Kidney (tissue), 22 donors: Measurements from ENCODE around the gene ACVR1. TPM values are rescaled to one million over a fixed set of nuclear protein-coding genes. Genes with fewer than 3 reads are reported as not detected.

ENCODE experiments used
- DNase-seq, 5 donors: peaks; one replicate each; pipeline ENCODE4 v3.0.0-alpha.2; 2013 to 2020
- FAIRE-seq: peaks from 2 replicates; lab custom pipeline; 2012; peaks lifted over from hg19 to GRCh38; lab: Jason Lieb, UNC
- H3K27ac ChIP-seq, 2 donors: one replicate each; pipeline ENCODE4 v1.7.0; 2013; ENCODE audit warnings: low read depth in 2 of 2, low read length in 2 of 2, inconsistent platforms in 1 of 2
- H3K27me3 ChIP-seq: one replicate; pipeline ENCODE4 v1.7.1; 2013; ENCODE audit warnings: low read length, inconsistent platforms; ENCODE audit not compliant: control insufficient read depth, insufficient read depth
- H3K36me3 ChIP-seq, 3 donors: one replicate each; pipeline versions ENCODE4 v1.7.0 to v1.7.1; 2013; ENCODE audit warnings: low read length in 3 of 3, control low read depth in 1 of 3, inconsistent platforms in 1 of 3; ENCODE audit not compliant: insufficient read depth in 3 of 3, control insufficient read depth in 2 of 3
- H3K4me1 ChIP-seq, 3 donors: one replicate each; pipeline versions ENCODE4 v1.7.0 to v1.7.1; 2013; ENCODE audit warnings: low read length in 3 of 3, inconsistent platforms in 1 of 3, low read depth in 1 of 3; ENCODE audit not compliant: control insufficient read depth in 2 of 3, insufficient read depth in 2 of 3
- H3K4me3 ChIP-seq, 3 donors: one replicate each; pipeline versions ENCODE4 v1.7.0 to v1.8.1; 2013; ENCODE audit warnings: low read length in 3 of 3, control low read depth in 1 of 3, inconsistent platforms in 1 of 3
- H3K9ac ChIP-seq, 3 donors: one replicate each; pipeline versions ENCODE4 v1.7.0 to v1.7.1; 2013; ENCODE audit warnings: low read length in 3 of 3, control low read depth in 1 of 3, inconsistent platforms in 1 of 3
- H3K9me3 ChIP-seq, 3 donors: one replicate each; pipeline versions ENCODE4 v1.7.0 to v1.7.1; 2013; ENCODE audit warnings: low read length in 3 of 3, control low read depth in 1 of 3, inconsistent platforms in 1 of 3; ENCODE audit not compliant: control insufficient read depth in 2 of 3, insufficient read depth in 1 of 3
- intact Hi-C: fragments of 100-400 bp; cut with DNase I; formaldehyde crosslinking; loops from one replicate; pipeline ENCODE4 v1.11.1; 2022
- long read RNA-seq, 10 donors: library from polyadenylated mRNA in 1 of 10; unstranded in 1 of 10; transcript quantifications; one replicate each; pipeline ENCODE4 v2.0.0 and lab custom pipeline, GENCODE V29; 2021 to 2026
- polyA plus RNA-seq: library from polyadenylated mRNA; stranded (reverse); fragments of 350-450 nt; fragmentation: Illumina TruSeq; extraction: RNeasy Lipid Tissue Mini Kit (QIAGEN cat#74804); gene quantifications from one replicate; pipeline ENCODE4 v1.2.3, GENCODE V29; 2014; ENCODE audit warnings: low read depth, low replicate concordance; ENCODE audit not compliant: insufficient read depth
- total RNA-seq: library from RNA; stranded (reverse); fragmentation: NEBNext Ultra II Directional; extraction: Animal tissue kit (Norgen Biotek cat#: 25700); gene quantifications from one replicate; pipeline ENCODE4 v1.2.1, GENCODE V29; 2021
- TF ChIP-seq, protein P1 (sequence below): IDR thresholded peaks from 3 replicates; pipeline ENCODE4 v1.5.1; 2012; ENCODE audit warnings: mild to moderate bottlenecking, moderate library complexity, borderline replicate concordance; ENCODE audit not compliant: insufficient read depth; ENCODE audit errors: extremely low read depth
- donor health status: control.
- donor health status: control.
- donor health status: control.
- donor health status: control.
- donor health status: control.
- donor health status: DM: yes; HTN: yes; CAD: no.
- donor health status: Normal renal cell carcinoma (clear cell type).

Gene ACVR1
- total RNA-seq (38.3 TPM), polyA plus RNA-seq (16.3 TPM)
- long read RNA-seq, donor 1, partial matches to known transcripts: 0 of 3 reads
- long read RNA-seq, donor 1, other reads (novel, unspliced or antisense): 0 of 3 reads
- long read RNA-seq, donor 2, partial matches to known transcripts: 0 of 2 reads
- long read RNA-seq, donor 2, other reads (novel, unspliced or antisense): 0 of 2 reads
- long read RNA-seq, donor 3, partial matches to known transcripts: 0 of 3 reads
- long read RNA-seq, donor 3, other reads (novel, unspliced or antisense): 0 of 3 reads
- long read RNA-seq, donor 4, partial matches to known transcripts: 0 of 2 reads
- long read RNA-seq, donor 4, other reads (novel, unspliced or antisense): 0 of 2 reads
- long read RNA-seq, donor 5: 0 reads
- long read RNA-seq, donor 6: 0 reads
- long read RNA-seq, donor 7, transcript ACVR1-207 (11 exons, 2,861 nt): major isoform, 16 of 49 reads
- long read RNA-seq, donor 7, partial matches to known transcripts: 11 of 49 reads
- long read RNA-seq, donor 7, other reads (novel, unspliced or antisense): 22 of 49 reads
- long read RNA-seq, donor 8, partial matches to known transcripts: 0 of 1 reads
- long read RNA-seq, donor 8, other reads (novel, unspliced or antisense): 0 of 1 reads
- long read RNA-seq, donor 9, partial matches to known transcripts: 0 of 3 reads
- long read RNA-seq, donor 9, other reads (novel, unspliced or antisense): 0 of 3 reads
- long read RNA-seq, donor 10, partial matches to known transcripts: 0 of 2 reads
- long read RNA-seq, donor 10, other reads (novel, unspliced or antisense): 0 of 2 reads

DNA sequence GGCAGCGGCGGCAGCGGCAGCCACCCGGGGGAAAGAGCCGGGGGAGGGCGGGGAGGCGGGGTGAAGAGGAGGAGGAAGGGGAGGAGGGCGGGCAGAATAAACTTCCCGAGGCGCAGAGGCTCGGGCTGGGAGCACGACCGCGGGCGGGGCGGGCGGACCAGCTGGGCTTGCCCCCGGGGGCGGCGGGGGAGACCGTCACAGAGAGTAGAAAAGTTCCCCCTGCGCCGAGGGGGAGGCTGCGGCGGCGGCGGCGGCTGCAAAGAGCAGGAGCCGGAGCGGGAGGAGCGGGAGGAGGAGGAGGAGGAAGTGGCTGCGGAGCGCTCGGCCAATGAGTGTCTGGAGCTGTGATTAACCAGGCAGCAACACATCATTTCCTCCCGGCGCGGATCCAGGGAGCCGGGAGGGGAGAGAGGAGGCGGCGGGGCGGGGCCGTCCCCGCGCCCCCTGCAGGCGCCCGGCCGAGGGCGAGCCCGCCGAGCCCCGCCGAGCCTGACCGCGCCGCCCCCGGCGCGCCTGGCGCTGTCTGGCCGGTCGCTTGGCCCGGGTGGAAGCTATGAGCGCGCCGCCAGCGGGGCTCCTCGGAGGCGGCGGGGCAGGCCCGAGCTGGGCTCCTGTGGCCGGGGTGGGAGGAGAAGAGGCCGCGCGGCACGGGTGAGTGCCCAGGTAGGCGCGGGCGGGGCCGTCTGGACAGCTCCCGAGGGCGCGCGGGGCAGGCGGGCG, at the start of gene ACVR1:
Gene ACVR1, minus strand, starts transcription at position 265 of the 720 bp plus-strand sequence. CDS start 76,837 bp downstream, outside the sequence.
- Histone ChIP-seq H3K36me3 (no peaks in the 10 kb centered on the region), H3K4me3 (peak within 1 kb of the TSS; percentile 81 to 90 (median 89)), H3K4me1 (peaks cover 0 to 24% (median 12%) of the 10 kb centered on the region in 3 donors), H3K27me3 (no peaks in the 10 kb centered on the region), H3K9ac (peak within 1 kb of the TSS; percentile 44 to 88 (median 74)), H3K9me3 (no peaks in the 10 kb centered on the region), H3K27ac (peak within 1 kb of the TSS; percentile 87 to 94)
- intact Hi-C loops: no loop called here
- TF ChIP-seq, protein P1, sequence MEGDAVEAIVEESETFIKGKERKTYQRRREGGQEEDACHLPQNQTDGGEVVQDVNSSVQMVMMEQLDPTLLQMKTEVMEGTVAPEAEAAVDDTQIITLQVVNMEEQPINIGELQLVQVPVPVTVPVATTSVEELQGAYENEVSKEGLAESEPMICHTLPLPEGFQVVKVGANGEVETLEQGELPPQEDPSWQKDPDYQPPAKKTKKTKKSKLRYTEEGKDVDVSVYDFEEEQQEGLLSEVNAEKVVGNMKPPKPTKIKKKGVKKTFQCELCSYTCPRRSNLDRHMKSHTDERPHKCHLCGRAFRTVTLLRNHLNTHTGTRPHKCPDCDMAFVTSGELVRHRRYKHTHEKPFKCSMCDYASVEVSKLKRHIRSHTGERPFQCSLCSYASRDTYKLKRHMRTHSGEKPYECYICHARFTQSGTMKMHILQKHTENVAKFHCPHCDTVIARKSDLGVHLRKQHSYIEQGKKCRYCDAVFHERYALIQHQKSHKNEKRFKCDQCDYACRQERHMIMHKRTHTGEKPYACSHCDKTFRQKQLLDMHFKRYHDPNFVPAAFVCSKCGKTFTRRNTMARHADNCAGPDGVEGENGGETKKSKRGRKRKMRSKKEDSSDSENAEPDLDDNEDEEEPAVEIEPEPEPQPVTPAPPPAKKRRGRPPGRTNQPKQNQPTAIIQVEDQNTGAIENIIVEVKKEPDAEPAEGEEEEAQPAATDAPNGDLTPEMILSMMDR: peak; percentile 13
- FAIRE-seq (no peak), DNase-seq (peak; percentile 97 to 99 (median 98))

DNA sequence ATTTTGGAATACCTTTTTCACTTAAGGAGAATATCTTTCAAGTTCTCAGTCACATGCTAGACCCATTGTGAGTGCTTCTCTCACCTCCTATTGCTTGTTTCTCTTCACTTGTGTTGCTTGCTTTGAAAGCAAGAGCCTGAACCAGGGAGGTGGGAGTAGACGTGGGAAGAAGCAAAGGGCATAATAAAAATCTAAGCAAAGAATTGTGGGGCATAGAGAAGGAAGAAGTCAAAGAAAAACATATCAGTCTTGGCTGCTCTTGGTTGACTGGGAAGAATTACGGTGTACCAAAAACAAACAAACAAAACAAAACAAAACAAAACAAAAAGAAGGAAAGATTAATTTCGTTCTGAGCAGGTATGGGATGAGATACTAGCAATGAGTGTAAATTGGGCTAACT, 48.9 kb upstream of the ACVR1 start:
- H3K36me3 ChIP-seq: no peaks in the 10 kb centered on the region
- no peak overlapping the region for H3K4me3 ChIP-seq
- no peaks in the 10 kb centered on the region for H3K4me1 ChIP-seq
- DNase-seq (peak in 2 of 5 donors; percentile 9 to 11), FAIRE-seq (no peak)
- TF ChIP-seq, protein P1: no peak
- intact Hi-C loops: no loop called here
- H3K9ac ChIP-seq: no peak overlapping the region
- no peaks in the 10 kb centered on the region for H3K9me3 ChIP-seq
- no peak overlapping the region for H3K27ac ChIP-seq
- H3K27me3 ChIP-seq: no peaks in the 10 kb centered on the region

DNA sequence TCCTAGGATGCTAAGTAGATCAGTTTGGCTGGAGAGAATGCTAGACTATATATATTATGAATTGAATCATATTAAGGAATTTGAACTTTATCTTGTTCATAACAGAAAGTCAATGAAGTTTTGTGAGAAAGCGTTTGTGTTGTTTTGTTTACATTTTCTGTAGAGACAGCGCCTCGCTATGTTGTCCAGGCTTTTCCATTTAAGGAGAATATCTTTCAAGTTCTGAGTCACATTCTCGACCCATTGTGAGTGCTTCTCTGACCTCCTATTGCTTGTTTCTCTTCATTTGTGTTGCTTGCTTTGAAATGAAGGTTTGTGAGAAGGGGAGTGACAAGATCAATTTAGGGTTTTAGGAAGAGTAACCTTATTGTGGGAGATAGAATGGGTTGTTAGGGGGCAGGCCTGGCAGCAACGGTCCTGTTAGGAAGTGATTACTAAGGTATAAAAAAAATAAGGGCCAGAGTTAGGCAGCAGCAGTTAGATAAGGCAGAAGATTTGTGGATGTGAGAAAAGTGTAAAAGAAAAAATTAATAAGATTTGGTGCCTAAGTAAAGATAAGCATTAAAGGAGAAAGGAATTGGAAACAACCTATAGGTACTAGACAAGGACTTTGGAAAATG, 47.6 kb upstream of the ACVR1 start:
- DNase-seq (no peak), FAIRE-seq (no peak)
- intact Hi-C loops: no loop called here
- H3K9me3 ChIP-seq: no peaks in the 10 kb centered on the region
- no peaks in the 10 kb centered on the region for H3K4me1 ChIP-seq
- H3K27me3 ChIP-seq: no peaks in the 10 kb centered on the region
- H3K4me3 ChIP-seq: no peak overlapping the region
- no peak overlapping the region for H3K27ac ChIP-seq
- no peaks in the 10 kb centered on the region for H3K36me3 ChIP-seq
- TF ChIP-seq, protein P1: no peak
- no peak overlapping the region for H3K9ac ChIP-seq
